ENCODE measurements around the gene DIP2A. TPM values are rescaled to one million over a fixed set of nuclear protein-coding genes. Genes with fewer than 3 reads are reported as not detected.

Gene DIP2A
- total and polyA plus RNA-seq, 3 donors from 2014 or later = 42.5 to 104 (median 94.3) TPM

DNA sequence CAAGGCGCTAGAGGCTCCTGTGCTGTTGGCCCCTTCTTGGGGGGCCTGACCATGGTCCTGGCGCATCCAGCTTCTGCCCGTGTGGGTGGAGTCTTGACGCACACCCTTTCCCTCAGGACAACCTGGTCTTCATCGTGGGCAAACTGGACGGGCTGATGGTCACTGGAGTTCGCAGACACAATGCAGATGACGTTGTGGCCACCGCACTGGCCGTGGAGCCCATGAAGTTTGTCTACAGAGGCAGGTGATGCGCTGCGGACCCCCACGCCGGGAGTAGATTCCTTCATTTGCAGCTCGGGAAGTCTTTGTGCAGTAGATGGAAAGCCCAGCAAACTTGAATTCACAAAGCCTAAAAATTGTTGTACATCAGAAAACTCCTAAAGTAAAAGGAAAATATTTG is 88.1 kb downstream of the DIP2A start:
- 90 to 94% methylated on average over 14 to 15 of the region's 15 CpGs for WGBS, 2 donors
- intact Hi-C loops (cut with DNase I; ENCODE audit: low total_unique reads) = no loop called here
- Histone ChIP-seq H3K4me1 (no peaks in the 10 kb centered on the region), H3K9me3 (no peaks in the 10 kb centered on the region), H3K36me3 (ENCODE audit: low read depth, missing control alignments) (no peaks in the 10 kb centered on the region), H3K4me3 (no peak overlapping the region), H3K27ac (no peak overlapping the region), H3K27me3 (no peaks in the 10 kb centered on the region)
- TF ChIP-seq POLR2A (IDR thresholded peaks at IDR 0.05) = no peak
- TF ChIP-seq, protein P1, sequence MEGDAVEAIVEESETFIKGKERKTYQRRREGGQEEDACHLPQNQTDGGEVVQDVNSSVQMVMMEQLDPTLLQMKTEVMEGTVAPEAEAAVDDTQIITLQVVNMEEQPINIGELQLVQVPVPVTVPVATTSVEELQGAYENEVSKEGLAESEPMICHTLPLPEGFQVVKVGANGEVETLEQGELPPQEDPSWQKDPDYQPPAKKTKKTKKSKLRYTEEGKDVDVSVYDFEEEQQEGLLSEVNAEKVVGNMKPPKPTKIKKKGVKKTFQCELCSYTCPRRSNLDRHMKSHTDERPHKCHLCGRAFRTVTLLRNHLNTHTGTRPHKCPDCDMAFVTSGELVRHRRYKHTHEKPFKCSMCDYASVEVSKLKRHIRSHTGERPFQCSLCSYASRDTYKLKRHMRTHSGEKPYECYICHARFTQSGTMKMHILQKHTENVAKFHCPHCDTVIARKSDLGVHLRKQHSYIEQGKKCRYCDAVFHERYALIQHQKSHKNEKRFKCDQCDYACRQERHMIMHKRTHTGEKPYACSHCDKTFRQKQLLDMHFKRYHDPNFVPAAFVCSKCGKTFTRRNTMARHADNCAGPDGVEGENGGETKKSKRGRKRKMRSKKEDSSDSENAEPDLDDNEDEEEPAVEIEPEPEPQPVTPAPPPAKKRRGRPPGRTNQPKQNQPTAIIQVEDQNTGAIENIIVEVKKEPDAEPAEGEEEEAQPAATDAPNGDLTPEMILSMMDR (IDR thresholded peaks at IDR 0.05) = no peak
- DNase-seq = no peak

DNA sequence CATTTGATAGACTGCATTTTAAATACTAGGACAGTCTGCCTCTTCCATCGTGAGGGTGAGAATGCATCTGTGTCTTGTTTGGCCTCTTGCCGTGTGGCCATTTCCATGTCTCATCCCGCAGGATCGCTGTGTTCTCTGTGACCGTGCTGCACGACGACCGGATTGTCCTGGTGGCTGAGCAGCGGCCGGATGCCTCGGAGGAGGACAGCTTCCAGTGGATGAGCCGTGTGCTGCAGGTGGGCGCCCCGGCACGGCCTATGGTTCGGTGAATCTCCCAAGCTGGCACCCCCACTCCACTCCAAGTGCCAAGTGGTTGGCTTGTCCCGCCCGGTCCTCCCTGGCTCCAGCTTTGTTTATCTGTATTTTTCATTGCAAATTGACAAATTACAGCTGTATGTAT is 91.0 kb downstream of the DIP2A start:
- WGBS, 2 donors = 89 to 95% methylated on average over 15 to 18 of the region's 18 CpGs
- no peaks in the 10 kb centered on the region for H3K27me3 ChIP-seq
- no peak for DNase-seq
- intact Hi-C loops (cut with DNase I; ENCODE audit: low total_unique reads) = no loop called here
- TF ChIP-seq, protein P1 (IDR thresholded peaks at IDR 0.05) = no peak
- TF ChIP-seq POLR2A (IDR thresholded peaks at IDR 0.05) = no peak
- H3K9me3 ChIP-seq = no peaks in the 10 kb centered on the region
- H3K4me3 ChIP-seq = no peak overlapping the region
- H3K4me1 ChIP-seq = no peaks in the 10 kb centered on the region
- H3K36me3 ChIP-seq (ENCODE audit: low read depth, missing control alignments) = no peaks in the 10 kb centered on the region
- H3K27ac ChIP-seq = no peak overlapping the region

DNA sequence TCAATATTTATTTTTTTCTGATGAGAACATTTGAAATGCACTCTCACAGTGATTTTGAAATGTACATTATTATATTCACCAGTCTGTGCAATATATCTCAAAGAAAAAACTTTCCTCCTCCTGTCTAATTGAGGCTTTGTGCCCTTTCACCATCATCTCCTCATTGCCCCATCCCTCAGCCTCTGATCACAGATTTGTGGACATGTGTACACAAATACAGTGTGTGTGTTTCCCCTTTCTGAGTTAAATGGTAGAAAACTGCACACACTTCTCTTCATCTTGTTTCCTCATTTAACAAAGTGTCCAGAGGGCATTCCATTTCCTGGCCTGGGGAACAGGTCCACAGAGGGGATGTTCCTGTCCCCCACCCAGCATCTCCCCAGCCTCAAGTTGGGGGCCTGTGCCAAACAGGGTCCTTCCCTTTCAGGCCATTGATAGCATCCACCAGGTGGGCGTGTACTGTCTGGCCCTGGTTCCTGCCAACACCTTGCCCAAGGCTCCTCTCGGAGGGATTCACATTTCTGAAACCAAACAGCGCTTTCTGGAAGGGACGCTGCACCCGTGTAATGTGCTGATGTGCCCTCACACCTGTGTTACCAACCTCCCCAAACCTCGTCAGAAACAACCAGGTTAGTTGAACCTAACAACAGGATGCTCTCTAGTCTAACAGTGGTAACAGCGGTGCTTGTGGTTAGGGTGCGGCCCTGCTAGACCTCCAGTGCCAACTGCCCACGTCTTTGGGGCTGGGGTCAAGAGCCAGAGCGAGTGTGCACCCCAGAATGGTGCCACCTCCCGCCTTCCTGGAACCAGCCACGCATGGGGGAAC is 91.6 kb downstream of the DIP2A start:
- TF ChIP-seq, protein P1 (IDR thresholded peaks at IDR 0.05) = no peak
- no peak for TF ChIP-seq POLR2A (IDR thresholded peaks at IDR 0.05)
- no peak for DNase-seq
- 87 to 95% methylated on average over 8 to 12 of the region's 12 CpGs for WGBS, 2 donors
- Histone ChIP-seq H3K27me3 (no peaks in the 10 kb centered on the region), H3K36me3 (ENCODE audit: low read depth, missing control alignments) (no peaks in the 10 kb centered on the region), H3K27ac (no peak overlapping the region), H3K9me3 (no peaks in the 10 kb centered on the region), H3K4me1 (no peaks in the 10 kb centered on the region), H3K4me3 (no peak overlapping the region)
- intact Hi-C loops (cut with DNase I; ENCODE audit: low total_unique reads) = no loop called here

DNA sequence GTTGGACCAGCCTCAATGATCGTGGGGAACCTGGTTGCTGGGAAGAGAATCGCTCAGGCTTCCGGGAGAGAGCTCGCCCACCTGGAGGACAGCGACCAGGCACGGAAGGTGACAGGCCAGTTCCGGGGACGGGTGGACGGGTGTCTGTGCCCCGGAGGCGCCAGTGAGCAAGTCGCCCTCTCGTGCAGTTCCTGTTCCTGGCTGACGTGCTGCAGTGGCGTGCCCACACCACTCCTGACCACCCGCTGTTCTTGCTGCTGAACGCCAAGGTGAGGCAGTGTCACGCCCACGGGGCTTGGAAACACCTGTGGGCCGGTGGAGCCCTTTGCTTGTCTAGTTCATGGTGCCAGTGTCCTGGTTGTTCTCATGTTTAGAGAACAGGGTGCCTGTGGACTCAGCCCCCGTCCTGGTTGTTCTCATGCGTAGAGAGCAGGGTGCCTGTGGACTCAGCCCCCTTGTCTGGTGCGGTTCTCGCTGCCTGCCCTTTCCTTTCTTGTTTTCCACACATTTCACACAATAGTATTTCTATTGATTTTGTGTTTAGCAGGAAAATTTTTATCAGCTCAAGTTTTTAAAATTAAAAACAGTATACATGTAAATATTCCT is 93.0 kb downstream of the DIP2A start:
- no peaks in the 10 kb centered on the region for H3K4me1 ChIP-seq
- H3K4me3 ChIP-seq = no peak overlapping the region
- WGBS, 2 donors = 79 to 91% methylated on average over 18 to 24 of the region's 24 CpGs
- DNase-seq = no peak
- H3K9me3 ChIP-seq = no peaks in the 10 kb centered on the region
- TF ChIP-seq, protein P1 (IDR thresholded peaks at IDR 0.05) = no peak
- no peak for TF ChIP-seq POLR2A (IDR thresholded peaks at IDR 0.05)
- intact Hi-C loops (cut with DNase I; ENCODE audit: low total_unique reads) = no loop called here
- no peaks in the 10 kb centered on the region for H3K27me3 ChIP-seq
- no peak overlapping the region for H3K27ac ChIP-seq
- H3K36me3 ChIP-seq (ENCODE audit: low read depth, missing control alignments) = no peaks in the 10 kb centered on the region
